ENCODE results near the gene PLB1.
A peak's percentile ranks its signal among the peaks of the same experiment; 100 is the strongest.
"Not testable (repeated sequence)": the region's sequence is repeated elsewhere in the genome, so short reads cannot be mapped to it uniquely, and the experiment has no call there.

Gene PLB1

DNA sequence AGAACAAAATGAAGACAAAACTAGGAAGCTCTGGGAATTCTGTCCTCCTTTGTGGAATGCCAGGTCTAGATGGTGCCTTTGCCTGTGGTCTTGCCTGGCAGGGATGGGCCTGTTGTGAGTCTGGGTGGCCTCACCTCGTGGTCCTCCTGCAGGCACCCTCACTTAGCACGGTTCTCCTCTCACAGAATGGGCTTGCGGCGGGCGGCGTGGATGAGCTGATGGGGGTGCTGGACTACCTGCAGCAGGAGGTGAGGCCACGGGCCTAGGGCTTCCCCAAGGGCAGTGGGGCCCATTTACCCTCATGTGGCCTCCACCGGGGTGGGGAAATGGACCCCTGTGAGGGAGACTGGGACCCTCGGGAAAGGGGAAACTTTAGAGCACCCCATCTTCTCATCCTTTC, 42.3 kb downstream of the PLB1 start:
- no peak for DNase-seq

DNA sequence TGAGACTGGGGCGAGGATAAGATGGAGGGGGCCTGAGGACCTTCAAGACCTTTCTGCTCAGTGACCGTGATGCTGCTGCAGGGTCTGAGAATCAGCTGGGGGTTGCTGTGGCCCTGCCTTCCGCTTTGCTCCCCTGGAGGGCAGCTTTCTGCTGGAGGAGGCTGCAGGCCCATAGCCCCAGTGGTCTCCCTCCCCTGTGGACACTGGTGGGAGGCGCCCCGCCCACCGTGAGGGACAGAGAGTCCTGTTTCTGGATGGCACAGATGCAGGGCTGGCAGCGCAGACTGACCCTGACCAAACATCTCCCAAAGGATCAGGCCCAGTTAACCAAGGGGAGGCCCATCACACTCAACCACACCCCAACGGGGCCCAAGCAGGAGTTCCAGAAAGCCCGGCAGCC, 42.8 kb downstream of the PLB1 start:
- no peak for DNase-seq

DNA sequence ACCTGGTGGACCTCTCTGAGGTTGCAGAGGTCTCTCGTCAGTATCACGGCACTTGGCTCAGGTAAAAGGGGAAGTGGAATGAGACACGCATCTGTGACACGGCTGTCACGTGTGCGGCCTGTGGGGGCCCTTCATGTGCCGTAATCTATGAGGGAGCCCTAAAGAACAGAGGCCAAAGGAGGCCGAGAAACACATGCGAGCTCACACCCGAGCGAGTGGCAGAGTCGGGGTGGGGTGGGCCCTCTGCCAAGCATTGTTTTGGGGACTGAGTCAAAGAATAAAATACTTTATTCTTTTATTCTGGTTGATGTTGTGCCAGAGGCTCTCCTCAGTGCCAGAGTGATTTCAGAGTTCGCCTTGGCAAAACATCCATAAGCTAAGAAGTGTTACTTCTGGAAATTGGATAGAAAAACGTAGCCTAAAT, 43.3 kb downstream of the PLB1 start:
- no peak for DNase-seq

GRCh38 chr2:28543316-28544035, 47.6 kb downstream of the PLB1 start:
- no peak for DNase-seq

GRCh38 chr2:28544036-28544346, 48.1 kb downstream of the PLB1 start:
- DNase-seq: no peak

DNA sequence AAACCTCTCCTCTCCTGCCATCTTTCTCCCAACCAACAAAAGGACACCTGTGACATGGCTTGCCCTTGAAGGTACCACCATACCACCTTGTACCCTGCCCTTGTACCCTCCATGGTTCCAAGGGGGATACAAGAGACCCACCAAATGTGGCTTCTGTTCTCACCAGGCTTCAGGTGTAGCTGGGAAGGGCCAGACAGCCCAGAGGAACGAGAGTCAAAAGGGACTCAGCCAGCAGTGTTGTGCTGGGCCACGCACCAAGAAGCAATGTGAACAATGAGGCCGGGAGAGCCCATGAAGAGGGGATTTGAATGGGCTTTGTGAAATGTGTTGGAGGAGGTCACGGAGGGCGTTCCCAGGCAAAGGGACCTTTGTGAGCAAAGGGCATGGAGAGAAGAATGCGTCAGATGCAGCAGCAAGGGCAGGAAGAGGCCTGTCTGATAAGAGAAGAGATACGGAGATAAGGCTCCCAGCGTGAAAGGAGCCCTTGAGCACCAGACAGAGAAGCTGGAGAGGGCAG, 48.6 kb downstream of the PLB1 start:
- no peak for DNase-seq

GRCh38 chr2:28544922-28545589, 49.2 kb downstream of the PLB1 start:
- no peak for DNase-seq

- DNase-seq: no peak
These were observed 49.8 kb downstream of the PLB1 start for GRCh38 chr2:28545590-28546200.

DNA sequence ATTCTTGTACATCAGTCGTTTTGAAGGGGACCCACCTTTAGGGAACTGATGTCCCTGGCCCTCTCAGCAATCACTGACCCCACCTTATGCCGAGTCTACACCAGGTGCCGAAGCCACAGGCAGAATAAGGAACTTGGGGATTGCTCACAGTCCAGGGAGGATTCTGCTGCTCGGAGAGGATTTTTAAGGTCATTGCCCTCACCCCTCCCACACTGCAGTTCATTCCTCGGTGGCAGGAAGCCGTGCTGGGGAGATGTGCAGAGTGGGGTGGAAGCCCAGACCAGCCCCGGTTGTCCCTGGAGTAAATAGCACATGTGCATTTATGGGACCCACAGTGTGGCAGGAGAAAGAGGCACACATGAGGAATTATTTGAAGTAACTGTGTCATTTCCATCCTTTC, 50.4 kb downstream of the PLB1 start:
- no peak for DNase-seq

GRCh38 chr2:28547223-28547860, 51.5 kb downstream of the PLB1 start:
- no peak for DNase-seq

GRCh38 chr2:28547906-28548600, 52.2 kb downstream of the PLB1 start:
- peak; percentile 17 for DNase-seq

DNA sequence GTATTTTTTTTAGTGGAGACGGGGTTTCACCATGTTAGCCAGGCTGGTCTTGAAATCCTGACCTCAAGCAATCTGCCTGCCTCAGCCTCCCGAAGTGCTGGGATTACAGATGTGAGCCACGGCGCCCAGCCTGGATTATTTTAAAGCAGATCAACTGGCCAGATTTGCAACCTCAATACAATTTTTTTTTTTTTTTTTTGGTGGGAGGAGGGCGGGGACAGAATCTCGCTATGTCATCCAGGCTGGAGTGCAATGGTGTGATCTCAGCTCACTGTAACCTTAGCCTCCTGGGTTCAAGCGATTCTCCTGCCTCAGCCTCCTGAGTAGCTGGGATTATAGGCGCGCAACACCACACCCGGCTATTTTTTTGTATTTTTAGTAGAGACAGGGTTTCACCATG, 54.5 kb downstream of the PLB1 start:
- DNase-seq: not testable (repeated sequence)

GRCh38 chr2:28552045-28552823, 56.4 kb downstream of the PLB1 start:
- DNase-seq: no peak

- no peak for DNase-seq
These were observed 60.4 kb downstream of the PLB1 start for GRCh38 chr2:28556303-28556702.

DNA sequence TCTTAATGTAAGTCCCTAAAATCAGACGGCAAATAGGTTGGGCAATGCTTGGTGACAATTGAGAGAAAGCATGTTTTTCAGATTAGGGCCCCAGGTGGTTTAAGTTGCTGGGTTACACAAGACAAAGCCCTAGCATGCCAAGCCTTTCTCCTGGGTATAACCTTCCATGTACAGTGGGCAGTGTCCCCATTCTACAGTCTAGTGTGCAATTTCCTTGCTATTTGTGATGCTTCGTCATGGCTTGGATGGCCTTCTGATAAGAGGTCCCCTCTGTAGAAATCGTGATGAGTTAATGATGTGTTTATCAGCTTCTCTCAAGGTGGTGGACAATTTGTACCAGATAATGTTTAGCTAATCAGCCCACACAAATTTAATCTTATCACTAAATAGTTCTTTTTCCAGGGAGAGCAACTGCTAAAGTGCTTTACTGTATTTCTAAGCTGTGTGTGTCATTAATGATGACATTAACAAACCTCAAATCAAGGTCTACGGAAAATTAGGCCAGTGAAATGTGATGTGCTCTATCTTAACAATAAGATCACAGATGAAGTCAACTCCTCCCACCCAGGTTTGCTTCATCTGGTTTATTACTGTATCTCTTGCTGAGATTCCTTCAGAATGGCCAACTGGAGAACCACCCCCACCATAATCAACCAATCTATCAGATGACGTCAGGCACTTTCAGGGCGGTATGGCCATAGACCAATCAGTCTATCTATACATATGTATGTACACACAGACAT, 61.7 kb downstream of the PLB1 start:
- no peak for DNase-seq

DNA sequence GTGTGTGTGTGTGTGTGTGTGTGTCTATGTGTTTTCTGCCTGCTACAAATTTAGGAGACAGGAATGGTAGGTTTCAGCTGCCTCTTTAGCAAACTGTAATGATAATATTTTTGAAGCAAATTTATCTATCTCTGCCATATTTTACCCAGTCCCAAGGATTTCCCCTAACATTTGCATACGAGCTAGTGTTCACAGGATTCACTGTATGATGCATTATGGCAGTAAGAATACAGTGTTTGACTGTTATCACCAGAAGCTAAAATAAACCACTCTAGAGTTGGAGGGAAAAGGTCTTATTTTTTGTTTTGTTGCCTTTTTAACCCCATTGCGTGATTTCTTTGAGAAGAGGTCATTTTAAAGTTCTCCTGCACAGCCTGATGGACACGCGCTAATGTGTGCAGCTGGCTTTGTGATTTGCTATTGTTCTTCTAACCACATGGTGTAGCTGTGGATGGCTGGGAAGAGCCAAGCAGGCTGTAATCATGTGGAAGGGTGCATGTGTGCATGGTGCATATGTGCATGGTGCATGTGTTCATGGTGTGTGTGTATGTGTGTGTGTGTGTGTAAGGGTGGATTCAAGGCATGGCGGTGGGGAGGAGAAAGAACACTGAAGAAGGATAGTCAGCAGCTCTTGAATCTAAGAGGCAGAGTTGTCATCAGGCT, 62.4 kb downstream of the PLB1 start:
- DNase-seq: no peak

GRCh38 chr2:28558918-28559317, 63.1 kb downstream of the PLB1 start:
- no peak for DNase-seq

- DNase-seq: no peak
These were observed 68.0 kb downstream of the PLB1 start for GRCh38 chr2:28563869-28564268.

DNA sequence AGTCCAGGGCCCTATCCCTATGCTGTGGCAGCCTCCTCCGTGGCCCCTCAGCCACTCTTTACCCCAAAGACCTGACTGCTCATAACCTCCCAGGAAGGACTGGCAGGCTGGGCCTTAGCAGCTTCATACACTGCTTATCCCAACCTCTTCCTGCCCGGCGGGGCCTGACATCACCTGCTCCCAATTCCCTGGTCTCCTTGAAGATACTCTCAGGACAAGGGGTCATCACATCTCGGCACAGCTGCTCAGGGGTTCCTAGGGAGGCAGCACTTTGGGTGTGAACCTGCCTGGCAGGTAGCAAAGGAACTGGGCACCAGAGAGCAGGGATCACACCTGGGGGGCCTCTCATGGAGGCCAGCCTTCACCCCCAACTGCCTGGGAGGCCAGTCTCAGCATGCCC, 68.5 kb downstream of the PLB1 start:
- no peak for DNase-seq

DNA sequence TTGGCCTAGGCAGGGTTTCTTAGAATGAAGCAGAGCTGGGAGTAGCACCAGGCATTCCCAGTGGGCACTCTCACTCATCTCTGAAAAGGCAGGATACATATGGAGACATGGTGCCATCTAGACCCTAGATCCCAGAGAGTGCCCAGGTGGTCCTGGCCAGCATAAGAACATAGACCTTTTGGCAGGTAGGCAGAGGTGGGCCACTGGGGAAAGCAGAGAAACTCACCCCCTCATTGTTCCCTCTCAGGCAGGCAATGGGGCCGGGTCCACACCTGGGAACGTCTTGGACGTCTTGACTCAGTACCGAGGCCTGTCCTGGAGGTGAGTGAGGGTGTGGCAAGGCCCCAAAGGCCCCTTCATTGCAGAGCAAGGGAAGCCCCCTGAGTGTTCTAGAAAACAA, 69.2 kb downstream of the PLB1 start:
- DNase-seq: no peak

GRCh38 chr2:28565720-28566295, 69.9 kb downstream of the PLB1 start:
- no peak for DNase-seq

Measured in CD4-positive, alpha-beta T cell treated with Interferon gamma for 1 hour (primary cell).